GM12892 (cell line): ENCODE data around the gene SIK2.

ENCODE experiments used
- POLR2A ChIP-seq: IDR thresholded peaks from 2 replicates; pipeline ENCODE4 v1.6.1; 2011; ENCODE audit warnings: low read depth, low read length, control low read depth
- POLR2AphosphoS5 ChIP-seq: IDR thresholded peaks from 2 replicates; pipeline ENCODE4 v1.6.1; 2011; ENCODE audit warnings: low read depth, low read length, control low read depth
- TAF1 ChIP-seq: IDR thresholded peaks from 2 replicates; pipeline ENCODE4 v1.6.1; 2011; ENCODE audit warnings: low read depth, mild to moderate bottlenecking, control low read depth, low read length, borderline replicate concordance

GRCh38 chr11:111779118-111779517 lies 176.9 kb downstream of the SIK2 start:
- TF ChIP-seq POLR2AphosphoS5 (no peak), TAF1 (no peak), POLR2A (no peak)
